ENCODE results near the gene ABCD1. TPM values are rescaled to one million over a fixed set of nuclear protein-coding genes. Genes with fewer than 3 reads are reported as not detected.
"Not testable (repeated sequence)": the region's sequence is repeated elsewhere in the genome, so short reads cannot be mapped to it uniquely, and the experiment has no call there.

ABCD1 gene
- total RNA-seq, 1 experiment from 2014 or later: 1.9 TPM

- Histone ChIP-seq H2AFZ (ENCODE audit: low read length) (no peak overlapping the region), H3K9me2 (replicated peaks; ENCODE audit: insufficient read depth, low read length) (no peaks in the 10 kb centered on the region), H3K79me2 (ENCODE audit: low read length) (no peaks in the 10 kb centered on the region), H3K9me3 (ENCODE audit: low read length) (no peaks in the 10 kb centered on the region), H3K4me1 (ENCODE audit: low read length) (no peaks in the 10 kb centered on the region), H3K9ac (ENCODE audit: low read length) (no peak overlapping the region), H4K20me1 (ENCODE audit: insufficient read depth, low read depth, low read length) (no peaks in the 10 kb centered on the region), H3K4me3 (ENCODE audit: low read length) (no peak overlapping the region), H3K4me2 (ENCODE audit: low read depth, low read length, poor library complexity, severe bottlenecking) (no peak overlapping the region), H3K27ac (ENCODE audit: low read length) (no peak overlapping the region), H3K27me3 (ENCODE audit: low read length) (no peaks in the 10 kb centered on the region), H3K36me3 (ENCODE audit: insufficient read depth, low read length) (no peaks in the 10 kb centered on the region)
- DNase-seq: no peak
Measured at GRCh38 chrX:153697924-153698865, 26.5 kb upstream of the ABCD1 start.

- H3K9ac ChIP-seq (ENCODE audit: low read length); H4K20me1 ChIP-seq (ENCODE audit: insufficient read depth, low read depth, low read length); H3K36me3 ChIP-seq (ENCODE audit: insufficient read depth, low read length): not testable (repeated sequence)
Measured at GRCh38 chrX:153699210-153699783, 25.4 kb upstream of the ABCD1 start.

GRCh38 chrX:153699784-153700371 lies 24.8 kb upstream of the ABCD1 start:
- H3K9ac ChIP-seq (ENCODE audit: low read length); H4K20me1 ChIP-seq (ENCODE audit: insufficient read depth, low read depth, low read length); H3K27ac ChIP-seq (ENCODE audit: low read length); H3K27me3 ChIP-seq (ENCODE audit: low read length); H3K9me3 ChIP-seq (ENCODE audit: low read length); H2AFZ ChIP-seq (ENCODE audit: low read length); H3K4me1 ChIP-seq (ENCODE audit: low read length); DNase-seq; H3K9me2 ChIP-seq (replicated peaks; ENCODE audit: insufficient read depth, low read length); H3K4me3 ChIP-seq (ENCODE audit: low read length); H3K79me2 ChIP-seq (ENCODE audit: low read length); H3K4me2 ChIP-seq (ENCODE audit: low read depth, low read length, poor library complexity, severe bottlenecking); H3K36me3 ChIP-seq (ENCODE audit: insufficient read depth, low read length): not testable (repeated sequence)

More at GRCh38 chrX:153699210-153699783, 25.4 kb upstream of the ABCD1 start:
- H3K4me3 ChIP-seq (ENCODE audit: low read length); DNase-seq; H3K4me2 ChIP-seq (ENCODE audit: low read depth, low read length, poor library complexity, severe bottlenecking); H3K9me3 ChIP-seq (ENCODE audit: low read length); H3K79me2 ChIP-seq (ENCODE audit: low read length); H3K9me2 ChIP-seq (replicated peaks; ENCODE audit: insufficient read depth, low read length); H3K4me1 ChIP-seq (ENCODE audit: low read length); H3K27ac ChIP-seq (ENCODE audit: low read length); H2AFZ ChIP-seq (ENCODE audit: low read length); H3K27me3 ChIP-seq (ENCODE audit: low read length): not testable (repeated sequence)

GRCh38 chrX:153700376-153700945 lies 24.2 kb upstream of the ABCD1 start:
- DNase-seq: no peak
- H3K4me2 ChIP-seq (ENCODE audit: low read depth, low read length, poor library complexity, severe bottlenecking): no peak overlapping the region
- H3K36me3 ChIP-seq (ENCODE audit: insufficient read depth, low read length): no peaks in the 10 kb centered on the region
- no peaks in the 10 kb centered on the region for H3K79me2 ChIP-seq (ENCODE audit: low read length)
- H3K4me3 ChIP-seq (ENCODE audit: low read length): no peak overlapping the region
- no peak overlapping the region for H3K27ac ChIP-seq (ENCODE audit: low read length)
- no peaks in the 10 kb centered on the region for H3K4me1 ChIP-seq (ENCODE audit: low read length)
- no peaks in the 10 kb centered on the region for H3K27me3 ChIP-seq (ENCODE audit: low read length)
- no peaks in the 10 kb centered on the region for H4K20me1 ChIP-seq (ENCODE audit: insufficient read depth, low read depth, low read length)
- no peaks in the 10 kb centered on the region for H3K9me3 ChIP-seq (ENCODE audit: low read length)
- no peak overlapping the region for H2AFZ ChIP-seq (ENCODE audit: low read length)
- no peaks in the 10 kb centered on the region for H3K9me2 ChIP-seq (replicated peaks; ENCODE audit: insufficient read depth, low read length)
- H3K9ac ChIP-seq (ENCODE audit: low read length): no peak overlapping the region

- Histone ChIP-seq H3K4me1 (ENCODE audit: low read length) (no peaks in the 10 kb centered on the region), H3K4me2 (ENCODE audit: low read depth, low read length, poor library complexity, severe bottlenecking) (no peak overlapping the region), H3K9me3 (ENCODE audit: low read length) (no peaks in the 10 kb centered on the region), H3K36me3 (ENCODE audit: insufficient read depth, low read length) (no peaks in the 10 kb centered on the region), H4K20me1 (ENCODE audit: insufficient read depth, low read depth, low read length) (no peaks in the 10 kb centered on the region), H2AFZ (ENCODE audit: low read length) (no peak overlapping the region), H3K9ac (ENCODE audit: low read length) (no peak overlapping the region), H3K9me2 (replicated peaks; ENCODE audit: insufficient read depth, low read length) (no peaks in the 10 kb centered on the region), H3K79me2 (ENCODE audit: low read length) (no peaks in the 10 kb centered on the region), H3K27ac (ENCODE audit: low read length) (no peak overlapping the region), H3K4me3 (ENCODE audit: low read length) (no peak overlapping the region), H3K27me3 (ENCODE audit: low read length) (no peaks in the 10 kb centered on the region)
- no peak for DNase-seq
Measured at GRCh38 chrX:153700967-153701366, 23.7 kb upstream of the ABCD1 start.

GRCh38 chrX:153701706-153702105 lies 22.9 kb upstream of the ABCD1 start:
- no peaks in the 10 kb centered on the region for H3K36me3 ChIP-seq (ENCODE audit: insufficient read depth, low read length)
- H2AFZ ChIP-seq (ENCODE audit: low read length): no peak overlapping the region
- H3K79me2 ChIP-seq (ENCODE audit: low read length): no peaks in the 10 kb centered on the region
- H3K4me1 ChIP-seq (ENCODE audit: low read length): no peaks in the 10 kb centered on the region
- no peaks in the 10 kb centered on the region for H3K27me3 ChIP-seq (ENCODE audit: low read length)
- no peak for DNase-seq
- H3K27ac ChIP-seq (ENCODE audit: low read length): no peak overlapping the region
- no peaks in the 10 kb centered on the region for H4K20me1 ChIP-seq (ENCODE audit: insufficient read depth, low read depth, low read length)
- H3K9ac ChIP-seq (ENCODE audit: low read length): no peak overlapping the region
- H3K9me2 ChIP-seq (replicated peaks; ENCODE audit: insufficient read depth, low read length): no peaks in the 10 kb centered on the region
- no peak overlapping the region for H3K4me3 ChIP-seq (ENCODE audit: low read length)
- H3K9me3 ChIP-seq (ENCODE audit: low read length): no peaks in the 10 kb centered on the region
- H3K4me2 ChIP-seq (ENCODE audit: low read depth, low read length, poor library complexity, severe bottlenecking): no peak overlapping the region

GRCh38 chrX:153702336-153703035 lies 22.2 kb upstream of the ABCD1 start:
- Histone ChIP-seq H3K9ac (ENCODE audit: low read length) (no peak overlapping the region), H3K4me3 (ENCODE audit: low read length) (no peak overlapping the region), H3K9me3 (ENCODE audit: low read length) (no peaks in the 10 kb centered on the region), H3K4me2 (ENCODE audit: low read depth, low read length, poor library complexity, severe bottlenecking) (no peak overlapping the region), H3K36me3 (ENCODE audit: insufficient read depth, low read length) (no peaks in the 10 kb centered on the region), H3K27me3 (ENCODE audit: low read length) (no peaks in the 10 kb centered on the region), H3K79me2 (ENCODE audit: low read length) (no peaks in the 10 kb centered on the region), H3K4me1 (ENCODE audit: low read length) (no peaks in the 10 kb centered on the region), H3K27ac (ENCODE audit: low read length) (no peak overlapping the region), H2AFZ (ENCODE audit: low read length) (no peak overlapping the region), H3K9me2 (replicated peaks; ENCODE audit: insufficient read depth, low read length) (no peaks in the 10 kb centered on the region), H4K20me1 (ENCODE audit: insufficient read depth, low read depth, low read length) (no peaks in the 10 kb centered on the region)
- DNase-seq: no peak

GRCh38 chrX:153703036-153703370 lies 21.7 kb upstream of the ABCD1 start:
- H3K9ac ChIP-seq (ENCODE audit: low read length): no peak overlapping the region
- H2AFZ ChIP-seq (ENCODE audit: low read length): no peak overlapping the region
- no peak overlapping the region for H3K4me2 ChIP-seq (ENCODE audit: low read depth, low read length, poor library complexity, severe bottlenecking)
- no peak overlapping the region for H3K27ac ChIP-seq (ENCODE audit: low read length)
- no peaks in the 10 kb centered on the region for H3K36me3 ChIP-seq (ENCODE audit: insufficient read depth, low read length)
- no peaks in the 10 kb centered on the region for H3K4me1 ChIP-seq (ENCODE audit: low read length)
- H3K9me2 ChIP-seq (replicated peaks; ENCODE audit: insufficient read depth, low read length): no peaks in the 10 kb centered on the region
- 0 out of 2 replicates have a peak, but pooled peaks cover 3% of the 10 kb centered on the region for H4K20me1 ChIP-seq (ENCODE audit: insufficient read depth, low read depth, low read length)
- H3K27me3 ChIP-seq (ENCODE audit: low read length): no peaks in the 10 kb centered on the region
- no peak for DNase-seq
- no peak overlapping the region for H3K4me3 ChIP-seq (ENCODE audit: low read length)
- no peaks in the 10 kb centered on the region for H3K9me3 ChIP-seq (ENCODE audit: low read length)
- H3K79me2 ChIP-seq (ENCODE audit: low read length): no peaks in the 10 kb centered on the region
